GM19193 (cell line): ENCODE results near the gene ANXA11.

Source experiments
- POLR2A ChIP-seq: IDR thresholded peaks from 4 replicates; pipeline ENCODE4 v1.6.1; 2011; ENCODE audit not compliant: insufficient read depth, insufficient read length; ENCODE audit errors: extremely low read depth

ANXA11 gene

DNA sequence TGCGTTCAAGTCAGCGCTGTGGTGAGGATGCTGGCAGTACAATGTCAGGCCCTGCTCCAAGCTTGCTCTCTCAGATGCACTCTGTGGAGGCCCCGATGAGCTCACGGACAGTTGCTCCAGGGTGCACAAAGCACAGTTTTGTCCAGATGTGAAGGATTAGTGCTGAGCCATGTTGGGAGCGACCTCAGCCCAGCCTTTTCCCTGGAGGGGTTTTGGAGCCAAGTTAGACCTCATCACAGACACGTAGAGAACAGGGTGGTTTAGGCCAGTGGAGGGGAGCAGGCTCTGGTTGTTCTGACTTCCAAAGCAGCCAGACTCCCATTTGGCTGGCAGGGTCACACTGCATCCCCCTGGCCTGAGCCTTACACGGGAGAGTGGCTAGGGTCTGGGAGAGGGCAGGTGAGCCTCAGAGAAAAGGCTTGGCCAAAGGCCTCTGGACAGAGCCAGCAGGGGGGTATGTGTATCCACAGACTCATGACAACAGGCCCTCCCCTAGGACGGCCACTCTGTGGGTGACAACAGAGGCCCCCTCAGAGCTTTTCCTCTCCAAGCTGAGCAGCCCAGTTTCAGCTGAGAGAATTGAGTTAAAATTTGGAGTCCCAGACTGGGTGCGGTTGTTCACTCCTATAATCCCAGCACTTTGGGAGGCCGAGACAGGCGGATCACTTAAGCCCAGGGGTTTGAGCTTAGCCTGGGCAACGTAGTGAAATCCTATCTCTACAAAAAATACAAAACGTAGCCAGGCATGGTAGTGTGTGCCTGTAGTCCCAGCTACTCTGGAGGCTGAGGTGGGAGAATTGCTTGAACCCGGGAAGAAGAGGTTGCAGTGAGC is 68.1 kb downstream of the ANXA11 start:
- no peak for TF ChIP-seq POLR2A

DNA sequence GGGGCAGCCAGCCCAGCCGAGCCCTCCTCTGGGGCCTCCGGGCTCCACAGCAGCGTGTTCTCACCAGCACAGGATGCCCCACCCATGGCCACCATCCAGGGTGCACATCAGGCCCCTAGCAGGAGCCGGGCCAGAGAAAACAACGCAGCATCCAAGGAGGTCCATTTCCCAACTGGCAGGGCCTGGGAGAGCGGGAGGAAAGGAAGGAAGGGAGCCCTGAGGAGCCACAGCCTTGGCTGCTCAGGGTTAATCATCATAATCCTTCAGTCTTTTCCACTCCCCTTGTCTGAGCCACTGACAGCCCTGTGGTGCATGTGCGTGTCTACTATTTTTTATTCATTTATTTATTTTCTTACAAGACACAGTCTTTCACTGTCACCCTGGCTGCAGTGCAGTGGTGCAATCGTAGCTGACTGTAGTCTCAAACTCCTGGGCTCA is 69.2 kb downstream of the ANXA11 start:
- no peak for TF ChIP-seq POLR2A

DNA sequence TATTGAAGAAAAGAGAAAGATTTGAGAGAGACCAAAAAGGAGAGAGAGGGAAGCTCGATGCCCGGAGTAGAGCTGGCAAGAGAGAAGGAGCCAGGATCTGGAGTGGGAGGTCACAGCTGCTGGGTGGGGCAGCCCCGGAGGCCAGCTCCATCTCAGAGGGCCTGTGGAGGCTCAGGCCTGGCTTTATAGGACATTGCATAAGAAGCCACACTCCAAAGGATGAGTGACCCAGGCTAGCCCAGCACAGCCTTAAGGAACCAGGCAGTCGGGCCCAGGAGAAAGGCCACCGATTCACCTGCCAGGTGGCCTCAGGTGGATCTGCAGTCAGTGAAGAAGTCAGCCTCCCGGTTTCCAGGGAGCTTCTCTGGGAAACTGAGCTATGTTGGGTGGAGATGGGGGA is 72.1 kb downstream of the ANXA11 start:
- no peak for TF ChIP-seq POLR2A

DNA sequence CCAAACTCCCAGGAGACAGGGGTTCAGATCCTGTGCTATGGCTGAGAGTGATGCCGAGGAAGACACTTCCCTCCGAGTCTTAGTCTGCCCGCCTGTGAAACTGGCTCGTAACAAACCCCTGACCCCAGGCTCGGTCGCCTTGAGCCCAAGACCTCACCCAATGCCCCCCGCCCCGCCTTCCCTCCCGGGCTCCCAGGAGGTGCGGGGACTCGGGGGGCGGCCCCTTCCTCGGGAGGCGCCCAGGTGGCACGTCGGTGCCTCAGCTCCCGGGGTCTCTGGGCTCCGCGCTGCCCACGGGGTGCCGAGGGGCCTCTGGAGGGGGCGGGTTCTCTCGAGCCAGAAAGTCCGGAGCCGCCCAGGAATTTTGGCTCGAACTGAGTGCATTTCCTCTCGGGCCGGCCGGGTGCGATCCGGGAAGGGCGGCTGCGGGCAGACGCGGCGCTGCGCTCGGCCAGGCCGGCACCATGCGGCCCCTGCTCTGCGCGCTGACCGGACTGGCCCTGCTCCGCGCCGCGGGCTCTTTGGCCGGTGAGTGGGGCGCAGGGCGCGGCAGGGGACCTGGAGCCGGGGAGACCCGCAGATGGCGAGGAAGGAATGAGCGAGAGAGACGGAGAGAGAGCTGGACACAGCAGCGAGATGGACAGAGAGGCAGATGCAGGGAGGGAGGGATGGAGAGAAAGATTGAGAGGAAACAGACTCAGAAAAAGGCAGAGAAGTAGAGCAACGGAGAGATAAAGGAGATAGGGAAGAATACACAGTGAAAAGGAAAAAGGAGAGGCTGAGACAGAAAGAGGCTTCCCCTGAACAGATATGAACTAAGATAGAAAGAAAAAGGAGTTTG is 72.8 kb downstream of the ANXA11 start, which contains the start of gene PLAC9:
Gene PLAC9, plus strand, starts transcription at position 432 of the 841 bp plus-strand sequence. Its CDS starts 33 bp downstream, at position 465.
- TF ChIP-seq POLR2A, result no peak

DNA sequence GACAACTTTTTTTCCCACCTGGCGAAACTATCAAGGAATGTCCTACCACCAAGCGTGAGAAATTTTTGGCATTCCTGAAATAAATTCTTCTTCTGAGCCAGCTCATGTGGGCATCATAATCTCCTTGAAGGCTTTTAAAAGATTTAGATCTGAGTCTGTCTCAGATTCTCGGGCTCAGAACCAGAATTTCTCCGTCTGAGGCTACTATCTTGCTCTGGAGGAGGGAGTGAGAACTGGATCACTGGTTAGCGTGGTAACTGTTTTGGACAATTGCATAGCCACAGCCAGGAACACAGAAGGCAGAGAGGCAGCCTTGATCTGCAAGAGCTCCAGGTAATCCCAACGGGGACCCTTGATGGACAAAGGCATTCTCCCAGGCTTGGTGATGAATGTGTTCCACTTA is 73.8 kb downstream of the ANXA11 start:
- no peak for TF ChIP-seq POLR2A

DNA sequence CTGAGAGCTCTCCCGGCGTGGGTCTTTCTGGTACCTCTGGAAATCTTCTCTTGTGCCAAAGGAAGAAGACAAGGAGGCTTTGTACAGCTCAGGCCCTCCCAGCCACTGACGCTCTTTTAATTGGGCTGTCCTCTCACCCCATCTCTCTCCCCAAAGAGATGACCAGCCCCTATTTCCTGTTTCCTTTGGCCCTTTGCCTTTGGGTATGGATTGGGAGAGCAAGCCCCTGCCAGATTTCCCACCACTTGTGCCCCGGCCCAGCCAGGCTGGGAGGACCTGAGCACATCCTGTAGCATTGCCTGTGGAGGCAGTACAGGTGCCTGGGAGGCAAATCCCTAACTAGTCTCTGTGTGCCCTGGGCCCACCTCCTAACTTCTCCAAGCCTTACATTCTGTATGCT is 78.5 kb downstream of the ANXA11 start:
- no peak for TF ChIP-seq POLR2A

DNA sequence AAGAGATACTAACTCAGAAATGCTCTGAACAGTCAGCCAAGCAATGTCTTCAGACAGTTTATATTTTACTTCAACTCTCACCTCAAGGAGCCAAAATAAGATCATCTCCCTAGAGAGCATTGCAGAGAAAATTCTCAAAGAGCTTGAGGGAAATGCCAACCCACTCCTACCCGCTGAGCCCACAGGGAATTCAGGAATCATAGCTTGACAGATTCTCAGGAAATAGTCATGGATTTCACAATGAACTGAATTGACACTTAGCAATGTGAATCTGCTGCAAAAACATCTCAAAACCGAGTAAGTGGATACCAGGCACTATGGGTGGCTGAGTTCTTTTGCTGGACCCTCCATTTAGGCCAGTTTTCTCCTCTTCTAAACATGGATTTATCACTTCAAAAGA is 82.6 kb downstream of the ANXA11 start:
- TF ChIP-seq POLR2A, result no peak

DNA sequence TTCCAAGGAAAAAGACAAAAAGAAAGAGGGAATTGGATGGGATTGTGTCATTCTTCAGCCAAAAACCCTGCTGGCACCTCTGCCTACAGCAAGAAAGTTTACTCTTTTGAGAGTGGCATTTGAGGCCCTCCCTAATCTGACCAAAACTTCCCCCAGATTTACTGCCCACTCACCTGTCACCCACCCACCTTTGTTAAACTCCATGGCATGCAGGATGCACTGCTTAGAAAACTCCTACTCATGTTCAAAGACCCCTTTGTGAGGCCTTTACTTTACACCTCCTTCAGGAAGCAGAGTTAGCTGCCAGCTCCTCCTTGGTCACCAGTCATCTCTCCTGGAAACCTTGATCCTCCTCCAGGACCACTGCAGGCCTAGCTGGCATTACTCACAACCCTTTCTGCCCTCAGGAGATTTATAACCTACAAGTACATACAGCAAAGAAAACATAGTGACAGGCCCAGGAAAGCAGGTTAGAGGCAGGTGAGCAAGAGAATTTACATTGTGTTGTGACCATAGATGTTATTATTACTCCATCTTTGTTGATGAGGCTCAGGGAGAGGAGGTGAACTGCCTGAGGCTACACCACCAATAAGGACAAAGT is 83.1 kb downstream of the ANXA11 start:
- no peak for TF ChIP-seq POLR2A

DNA sequence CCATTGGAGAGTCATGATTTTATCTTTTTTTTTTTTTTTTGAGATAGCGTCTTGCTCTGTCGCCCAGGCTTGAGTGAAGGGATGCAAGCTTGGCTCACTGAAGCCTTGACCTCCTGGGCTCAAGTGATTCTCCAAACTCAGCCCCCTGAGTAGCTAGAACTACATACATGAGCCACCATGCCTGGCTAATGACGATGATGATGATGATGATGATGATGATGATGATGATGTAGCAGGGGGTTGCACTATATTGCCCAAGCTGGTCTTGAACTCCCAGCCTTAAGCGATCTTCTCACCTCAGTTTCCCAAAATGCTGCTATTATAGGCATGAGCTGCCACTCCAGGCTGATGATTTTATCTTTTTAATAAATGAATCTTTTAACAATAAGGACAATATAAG is 86.7 kb downstream of the ANXA11 start:
- no peak for TF ChIP-seq POLR2A

DNA sequence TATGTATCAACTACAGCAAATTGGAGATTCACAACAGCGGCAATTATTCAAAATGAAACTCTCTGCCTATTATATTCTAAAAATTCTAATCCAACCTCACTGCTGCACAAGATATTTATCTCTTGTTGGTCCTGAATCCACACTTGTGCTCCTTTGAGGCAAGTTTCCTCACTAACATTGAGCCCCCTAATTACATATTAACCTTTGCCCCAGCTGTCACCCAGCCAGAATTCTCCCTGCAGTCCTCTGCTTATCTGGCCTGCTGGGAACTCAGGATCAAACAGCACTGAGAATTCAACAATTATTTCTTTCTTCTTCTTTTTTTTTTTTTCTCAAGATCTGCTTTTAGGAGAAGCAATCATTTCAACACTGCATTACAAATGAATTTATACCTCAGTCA is 94.4 kb downstream of the ANXA11 start:
- TF ChIP-seq POLR2A, result no peak

DNA sequence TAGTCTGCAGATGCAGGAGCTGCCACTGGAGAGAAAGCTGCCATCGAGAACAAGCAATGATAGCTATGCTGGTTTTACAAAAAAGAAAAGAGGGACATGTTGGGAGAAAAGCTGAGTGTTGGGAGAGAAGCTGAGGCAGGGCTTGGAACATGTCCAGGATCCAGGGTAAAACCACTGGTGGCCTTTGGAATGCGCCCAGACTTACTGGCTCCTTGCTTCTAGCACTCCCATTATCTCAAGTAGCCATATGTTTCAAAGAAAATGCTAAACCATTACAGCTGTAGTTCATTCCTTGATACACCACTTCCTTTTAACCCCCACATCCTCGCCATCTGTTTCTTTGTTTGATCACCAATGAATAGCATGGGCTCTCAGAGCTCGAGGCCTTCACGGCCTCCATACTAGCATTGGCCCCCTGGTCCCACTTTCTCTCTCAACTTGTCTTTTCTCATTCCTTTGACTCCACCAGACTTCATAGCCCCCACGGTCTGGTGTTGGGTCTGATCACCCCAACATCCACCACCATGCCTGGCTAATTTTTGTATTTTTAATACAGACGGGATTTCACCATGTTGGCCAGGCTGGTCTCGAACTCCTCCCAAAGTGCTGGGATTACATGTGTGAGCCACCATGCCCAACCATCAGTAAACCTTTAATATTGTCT is 96.6 kb downstream of the ANXA11 start:
- TF ChIP-seq POLR2A, result no peak

DNA sequence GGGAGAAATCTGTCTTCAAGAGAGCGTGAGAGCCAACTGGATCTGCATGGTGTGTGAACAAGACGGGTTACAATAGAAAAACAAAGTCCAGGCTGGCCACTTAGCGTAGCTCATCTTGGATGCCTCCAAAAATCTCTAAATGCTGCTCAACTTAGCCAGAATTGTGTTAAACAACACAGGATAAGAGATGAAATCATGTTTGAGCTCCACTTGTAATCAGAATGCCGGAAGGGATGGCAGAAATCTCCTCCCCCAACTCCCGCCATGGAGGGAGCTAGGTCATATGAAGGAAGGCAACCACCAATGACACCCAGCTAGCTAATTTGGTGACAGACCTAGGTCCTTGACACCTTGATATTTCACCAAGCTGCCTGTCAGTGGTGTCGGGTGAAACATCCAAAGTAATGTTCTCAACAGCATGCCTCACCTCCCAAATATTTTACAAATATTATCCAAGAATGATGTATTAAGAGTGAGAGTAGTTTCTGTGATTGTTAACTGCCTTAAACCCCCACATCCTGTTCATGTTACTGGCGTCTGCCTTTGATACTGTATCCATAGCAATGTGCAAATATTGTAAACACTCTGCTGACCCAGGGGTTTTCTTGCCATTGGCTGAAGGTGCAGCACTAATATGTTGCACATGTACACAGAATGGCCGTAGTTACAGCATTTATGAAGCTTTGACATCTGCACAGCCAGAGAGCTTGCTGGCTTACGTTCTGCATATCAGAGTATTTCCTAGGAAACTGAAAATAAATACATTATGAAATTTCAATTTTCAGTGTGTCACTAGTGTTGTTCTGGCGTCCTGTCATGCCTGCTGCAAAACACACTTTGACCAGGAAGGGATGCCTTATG is 101.0 kb downstream of the ANXA11 start:
- TF ChIP-seq POLR2A, result no peak
